Putamen (tissue), 1 donor: ENCODE data around the gene UNG.

ENCODE experiments used
- DNase-seq: peaks from one replicate; pipeline ENCODE4 v3.0.0-alpha.2; 2016; ENCODE audit warnings: low spot score

UNG gene

GRCh38 chr12:109154451-109155438 is 57.3 kb downstream of the UNG start:
- DNase-seq = peak; percentile 85

- no peak for DNase-seq
Measured at GRCh38 chr12:109156036-109156435, 58.6 kb downstream of the UNG start.

- DNase-seq = no peak
Measured at GRCh38 chr12:109156586-109156985, 59.2 kb downstream of the UNG start.

GRCh38 chr12:109157986-109158385 is 60.6 kb downstream of the UNG start:
- no peak for DNase-seq

- peak; percentile 22 for DNase-seq
Measured at GRCh38 chr12:109160433-109160832, 63.0 kb downstream of the UNG start.
